HepG2 (cell line): Measurements from ENCODE around the gene CDH2. TPM values are rescaled to one million over a fixed set of nuclear protein-coding genes. Genes with fewer than 3 reads are reported as not detected.

ENCODE experiments used
- FOXJ3 ChIP-seq: sonication (generic); formaldehyde crosslinking; IDR thresholded peaks from 2 replicates; pipeline ENCODE4 v1.4.0; 2020; ENCODE audit warnings: missing genetic modification reagents, mild to moderate bottlenecking, borderline replicate concordance
- FOXP4 ChIP-seq: sonication (generic); formaldehyde crosslinking; IDR thresholded peaks from 2 replicates; pipeline ENCODE4 v1.4.0; 2020; ENCODE audit warnings: missing genetic modification reagents
- GABPA ChIP-seq, 2 experiments: IDR thresholded peaks; 2 replicates each; pipeline ENCODE4 v1.6.1; 2011 to 2016; ENCODE audit warnings: low read depth in 2 of 2, low read length in 1 of 2, missing biosample characterization in 1 of 2, missing genetic modification characterization in 1 of 2
- KDM3A ChIP-seq: IDR thresholded peaks from 2 replicates; pipeline ENCODE4 v1.6.1; 2018; ENCODE audit warnings: low read depth, missing compliant biosample characterization
- MATR3 ChIP-seq: sonication (generic); formaldehyde crosslinking; IDR thresholded peaks from 2 replicates; pipeline ENCODE4 v1.4.0; 2020; ENCODE audit warnings: missing genetic modification reagents
- TCF12 ChIP-seq, 2 experiments: fragments of 450-650 bp in 1 of 2; sonication (generic) in 1 of 2; formaldehyde crosslinking in 1 of 2; IDR thresholded peaks; 2 replicates each; pipeline versions ENCODE4 v1.6.1 to v1.8.0; 2017 to 2022; ENCODE audit warnings: antibody characterized with exemption in 1 of 2, mild to moderate bottlenecking in 1 of 2, missing genetic modification reagents in 1 of 2, moderate library complexity in 1 of 2
- ZBTB40 ChIP-seq, 2 experiments: fragments of 450-650 bp in 1 of 2; sonication (generic) in 1 of 2; formaldehyde crosslinking in 1 of 2; IDR thresholded peaks; 2 replicates each; pipeline versions ENCODE4 v1.6.1 to v1.8.0; 2016 to 2022; ENCODE audit warnings: antibody characterized with exemption in 1 of 2, mild to moderate bottlenecking in 1 of 2, missing genetic modification reagents in 1 of 2
- ZBTB44 ChIP-seq: sonication (generic); formaldehyde crosslinking; IDR thresholded peaks from 2 replicates; pipeline ENCODE4 v1.4.0; 2020; ENCODE audit warnings: missing genetic modification reagents
- ZNF446 ChIP-seq: sonication (generic); formaldehyde crosslinking; IDR thresholded peaks from 2 replicates; pipeline ENCODE4 v1.5.0; 2020; ENCODE audit warnings: mild to moderate bottlenecking, missing genetic modification reagents
- ZNF513 ChIP-seq: sonication (generic); formaldehyde crosslinking; conservative IDR thresholded peaks from 2 replicates; pipeline ENCODE4 v1.5.0; 2020; ENCODE audit warnings: missing genetic modification reagents
- ZSCAN22 ChIP-seq: sonication (generic); formaldehyde crosslinking; IDR thresholded peaks from 2 replicates; pipeline ENCODE4 v1.4.0; 2020; ENCODE audit warnings: mild to moderate bottlenecking, missing genetic modification reagents
- polyA plus RNA-seq, 8 experiments: library from polyadenylated mRNA; depleted of rRNA in 3 of 8; stranded (reverse) in 7 of 8; unstranded in 1 of 8; fragments of >200 nt; fragmentation: Illumina TruSeq in 4 of 8; extraction: Trizol in 4 of 8; gene quantifications; 2 replicates each; pipeline versions ENCODE4 v1.2.1 to v1.2.3, GENCODE V29; 2011 to 2016; ENCODE audit warnings: low read depth in 4 of 8, missing spikeins in 1 of 8, mixed read lengths in 1 of 8; ENCODE audit not compliant: insufficient read depth in 1 of 8
- total RNA-seq, 5 experiments: library from RNA; depleted of rRNA; stranded (reverse); fragments of >200 nt; fragmentation: Illumina TruSeq; extraction: Trizol; gene quantifications; 2 replicates each; pipeline ENCODE4 v1.2.3, GENCODE V29; 2016; ENCODE audit warnings: low read depth in 1 of 5
- TF ChIP-seq, protein P1 (sequence below): sonication (generic); formaldehyde crosslinking; IDR thresholded peaks from 2 replicates; pipeline ENCODE4 v1.8.0; 2022; ENCODE audit warnings: mild to moderate bottlenecking, missing genetic modification reagents, borderline replicate concordance

Gene CDH2
- total and polyA plus RNA-seq, 2 of the 13 experiments (the other 11 are each of a cell fraction or from before 2014, with no cell fraction given): 18.6 to 36.1 TPM

DNA sequence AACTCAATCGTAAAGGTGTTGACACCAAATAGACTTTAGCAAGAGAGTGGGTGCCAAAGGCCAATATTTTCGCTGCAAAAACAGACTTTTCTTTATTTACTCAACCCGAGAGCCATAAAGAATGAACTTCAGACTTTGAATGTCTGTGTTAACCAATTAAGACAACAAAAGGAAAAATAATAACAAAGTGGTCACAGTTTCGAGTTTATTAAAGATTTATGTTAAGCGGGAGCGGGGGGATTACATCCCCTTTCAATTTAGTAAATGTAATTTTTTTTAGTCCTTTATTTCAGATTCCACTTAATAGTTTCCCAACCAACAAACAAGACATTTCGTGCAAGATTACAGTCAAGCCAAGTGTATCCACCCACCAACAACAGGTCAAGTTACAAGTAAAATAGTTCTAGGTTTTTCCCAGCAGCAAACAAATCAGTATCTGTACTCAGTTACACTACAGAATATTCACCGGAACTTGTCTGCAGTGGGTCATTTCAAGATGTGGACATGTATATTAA, 9.0 kb downstream of the CDH2 start (continued):
- no peak for TF ChIP-seq ZBTB40 (IDR thresholded peaks at IDR 0.05)
- no peak for TF ChIP-seq ZBTB40 (CRISPR knock-in tag; IDR thresholded peaks at IDR 0.05)
- TF ChIP-seq KDM3A (CRISPR knock-in tag): no peak
- TF ChIP-seq GABPA (IDR thresholded peaks at IDR 0.05; ENCODE audit: low read depth, low read length): no peak
- TF ChIP-seq GABPA (CRISPR knock-in tag; IDR thresholded peaks at IDR 0.05; ENCODE audit: low read depth): no peak
- peak; percentile 76 for TF ChIP-seq FOXP4 (CRISPR knock-in tag)
- TF ChIP-seq, protein P1, sequence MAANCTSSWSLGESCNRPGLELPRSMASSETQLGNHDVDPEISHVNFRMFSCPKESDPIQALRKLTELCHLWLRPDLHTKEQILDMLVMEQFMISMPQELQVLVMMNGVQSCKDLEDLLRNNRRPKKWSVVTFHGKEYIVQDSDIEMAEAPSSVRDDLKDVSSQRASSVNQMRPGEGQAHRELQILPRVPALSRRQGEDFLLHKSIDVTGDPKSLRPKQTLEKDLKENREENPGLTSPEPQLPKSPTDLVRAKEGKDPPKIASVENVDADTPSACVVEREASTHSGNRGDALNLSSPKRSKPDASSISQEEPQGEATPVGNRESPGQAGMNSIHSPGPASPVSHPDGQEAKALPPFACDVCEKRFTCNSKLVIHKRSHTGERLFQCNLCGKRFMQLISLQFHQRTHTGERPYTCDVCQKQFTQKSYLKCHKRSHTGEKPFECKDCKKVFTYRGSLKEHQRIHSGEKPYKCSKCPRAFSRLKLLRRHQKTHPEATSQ (CRISPR knock-in tag): no peak
- TF ChIP-seq MATR3 (CRISPR knock-in tag): no peak
- peak; percentile 87; the same call in 1 of the 2 replicates for TF ChIP-seq FOXJ3 (CRISPR knock-in tag)
- no peak for TF ChIP-seq ZBTB44 (CRISPR knock-in tag)
- TF ChIP-seq ZSCAN22: no peak
- no peak for TF ChIP-seq TCF12 (IDR thresholded peaks at IDR 0.05)
- TF ChIP-seq TCF12 (CRISPR knock-in tag; IDR thresholded peaks at IDR 0.05): no peak
- TF ChIP-seq ZNF513 (CRISPR knock-in tag): no peak
- TF ChIP-seq ZNF446 (CRISPR knock-in tag): no peak
